Bronchial smooth muscle cell (primary cell): ENCODE data around the gene SLFN12L. TPM values are rescaled to one million over a fixed set of nuclear protein-coding genes. Genes with fewer than 3 reads are reported as not detected.

ENCODE experiments used
- total RNA-seq: library from RNA; depleted of rRNA; stranded (reverse); fragments of >200 nt; gene quantifications from 2 replicates; pipeline ENCODE4 v1.2.1, GENCODE V29; 2014

Gene SLFN12L
- total RNA-seq = under 0.01 and 0.16 TPM in 2 replicates

GRCh38 chr17:35537601-35538141, at the start of gene SLFN12L:
Gene SLFN12L, minus strand, starts transcription at chr17:35537678. Its CDS starts 15,314 bp downstream, at chr17:35522364.

GRCh38 chr17:35578197-35578928, 40.9 kb upstream of the SLFN12L start, which contains the start of gene PEX12:
Gene PEX12, minus strand, starts transcription at chr17:35578571. Its CDS starts 550 bp downstream, at chr17:35578021.

GRCh38 chr17:35560703-35561102, 23.2 kb upstream of the SLFN12L start, which contains the start of gene SLFN14:
Gene SLFN14, minus strand, starts transcription at chr17:35560819. Its CDS starts 2,757 bp downstream, at chr17:35558062.

GRCh38 chr17:35448214-35448898, 89.1 kb downstream of the SLFN12L start, which contains the start of gene SLFN13:
Gene SLFN13, minus strand, starts transcription at chr17:35448766. Its CDS starts 3,086 bp downstream, at chr17:35445680.

GRCh38 chr17:35432176-35433074, 105.1 kb downstream of the SLFN12L start, which contains the start of gene SLFN12:
Gene SLFN12, minus strand, starts transcription at chr17:35432500. Its CDS starts 9,472 bp downstream, at chr17:35423028.

Other genes starting within 250 kb of the SLFN12L start
- gene SLFN11, start 164.1 kb downstream of the SLFN12L start, total RNA-seq = 35.1 and 51.2 TPM in 2 replicates
- 16.7 and 32.0 TPM in 2 replicates for gene SLFN12, start 105.2 kb downstream of the SLFN12L start, total RNA-seq
- 1.3 and 2.1 TPM in 2 replicates for gene SLFN13, start 88.9 kb downstream of the SLFN12L start, total RNA-seq
- not detected in 2 replicates for gene SLFN14, start 23.1 kb upstream of the SLFN12L start, total RNA-seq
- 3.7 and 4.1 TPM in 2 replicates for gene PEX12, start 40.9 kb upstream of the SLFN12L start, total RNA-seq
- 56.2 and 82.9 TPM in 2 replicates for gene AP2B1, start 49.6 kb upstream of the SLFN12L start, total RNA-seq
- gene RASL10B, start 194.0 kb upstream of the SLFN12L start, total RNA-seq = 1.1 and 1.3 TPM in 2 replicates
- not detected in 2 replicates for gene GAS2L2, start 215.6 kb upstream of the SLFN12L start, total RNA-seq
- gene C17orf50, start 223.2 kb upstream of the SLFN12L start, total RNA-seq = not detected in 2 replicates